Renal cortex interstitium (tissue), 15 donors: ENCODE measurements around the gene ACOT7. TPM values are rescaled to one million over a fixed set of nuclear protein-coding genes. Genes with fewer than 3 reads are reported as not detected.
"Not testable (repeated sequence)": the region's sequence is repeated elsewhere in the genome, so short reads cannot be mapped to it uniquely, and the experiment has no call there.

Source experiments
- DNase-seq, 11 donors: peaks; one replicate each; pipeline ENCODE4 v3.0.0-alpha.2; 2013; ENCODE audit warnings: low read depth in 9 of 11, low spot score in 4 of 11; ENCODE audit errors: extremely low read depth in 1 of 11
- long read RNA-seq, 16 experiments: transcript quantifications; one replicate each; lab custom pipeline, GENCODE V29; 2026
- polyA plus RNA-seq, 3 donors: library from polyadenylated mRNA; unstranded; fragments of 120-200 nt; gene quantifications; one replicate each; pipeline ENCODE4 v1.2.1, GENCODE V29; 2013; ENCODE audit not compliant: insufficient read length in 3 of 3

ACOT7 gene, protein sequence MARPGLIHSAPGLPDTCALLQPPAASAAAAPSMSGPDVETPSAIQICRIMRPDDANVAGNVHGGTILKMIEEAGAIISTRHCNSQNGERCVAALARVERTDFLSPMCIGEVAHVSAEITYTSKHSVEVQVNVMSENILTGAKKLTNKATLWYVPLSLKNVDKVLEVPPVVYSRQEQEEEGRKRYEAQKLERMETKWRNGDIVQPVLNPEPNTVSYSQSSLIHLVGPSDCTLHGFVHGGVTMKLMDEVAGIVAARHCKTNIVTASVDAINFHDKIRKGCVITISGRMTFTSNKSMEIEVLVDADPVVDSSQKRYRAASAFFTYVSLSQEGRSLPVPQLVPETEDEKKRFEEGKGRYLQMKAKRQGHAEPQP
- 10 to 100 TPM; 24.7 to 36.6 (median 34.0) TPM for polyA plus RNA-seq
- long read RNA-seq, donor 1, transcript ACOT7-210 (9 exons, 1,403 nt) = major isoform, 5 of 7 reads
- long read RNA-seq, donor 1, partial matches to known transcripts = 0 of 7 reads
- long read RNA-seq, donor 1, other reads (novel, unspliced or antisense) = 0 of 7 reads
- long read RNA-seq, donor 2, transcript ACOT7-210 (9 exons, 1,403 nt) = major isoform, 5 of 8 reads
- long read RNA-seq, donor 2, partial matches to known transcripts = 0 of 8 reads
- long read RNA-seq, donor 2, other reads (novel, unspliced or antisense) = 0 of 8 reads
- long read RNA-seq, donor 3, partial matches to known transcripts = 0 of 8 reads
- long read RNA-seq, donor 3, other reads (novel, unspliced or antisense) = 0 of 8 reads
- long read RNA-seq, donor 4, transcript ACOT7-210 (9 exons, 1,403 nt) = major isoform, 7 of 13 reads
- long read RNA-seq, donor 4, transcript ACOT7-203 (9 exons, 1,432 nt) = minor isoform, 6 of 13 reads
- long read RNA-seq, donor 4, partial matches to known transcripts = 0 of 13 reads
- long read RNA-seq, donor 4, other reads (novel, unspliced or antisense) = 0 of 13 reads
- long read RNA-seq, donor 5 = 0 reads
- long read RNA-seq, donor 6, transcript ACOT7-210 (9 exons, 1,403 nt) = major isoform, 6 of 9 reads
- long read RNA-seq, donor 6, partial matches to known transcripts = 0 of 9 reads
- long read RNA-seq, donor 6, other reads (novel, unspliced or antisense) = 0 of 9 reads
- long read RNA-seq, donor 7, transcript ACOT7-203 (9 exons, 1,432 nt) = major isoform, 7 of 11 reads
- long read RNA-seq, donor 7, partial matches to known transcripts = 0 of 11 reads
- long read RNA-seq, donor 7, other reads (novel, unspliced or antisense) = 0 of 11 reads
- long read RNA-seq, donor 8, transcript ACOT7-210 (9 exons, 1,403 nt) = major isoform, 10 of 20 reads
- long read RNA-seq, donor 8, transcript ACOT7-203 (9 exons, 1,432 nt) = major isoform, 10 of 20 reads
- long read RNA-seq, donor 8, partial matches to known transcripts = 0 of 20 reads
- long read RNA-seq, donor 8, other reads (novel, unspliced or antisense) = 0 of 20 reads
- long read RNA-seq, donor 9, partial matches to known transcripts = 0 of 6 reads
- long read RNA-seq, donor 9, other reads (novel, unspliced or antisense) = 0 of 6 reads
- long read RNA-seq, donor 10, transcript ACOT7-203 (9 exons, 1,432 nt) = major isoform, 10 of 15 reads
- long read RNA-seq, donor 10, transcript ACOT7-210 (9 exons, 1,403 nt) = minor isoform, 5 of 15 reads
- long read RNA-seq, donor 10, partial matches to known transcripts = 0 of 15 reads
- long read RNA-seq, donor 10, other reads (novel, unspliced or antisense) = 0 of 15 reads
- long read RNA-seq, donor 11, transcript ACOT7-203 (9 exons, 1,432 nt) = major isoform, 7 of 10 reads
- long read RNA-seq, donor 11, partial matches to known transcripts = 0 of 10 reads
- long read RNA-seq, donor 11, other reads (novel, unspliced or antisense) = 0 of 10 reads
- long read RNA-seq, donor 12, partial matches to known transcripts = 0 of 3 reads
- long read RNA-seq, donor 12, other reads (novel, unspliced or antisense) = 0 of 3 reads
- long read RNA-seq, donor 13, transcript ACOT7-210 (9 exons, 1,403 nt) = major isoform, 12 of 22 reads
- long read RNA-seq, donor 13, transcript ACOT7-203 (9 exons, 1,432 nt) = minor isoform, 10 of 22 reads
- long read RNA-seq, donor 13, partial matches to known transcripts = 0 of 22 reads
- long read RNA-seq, donor 13, other reads (novel, unspliced or antisense) = 0 of 22 reads
- long read RNA-seq, donor 14, transcript ACOT7-210 (9 exons, 1,403 nt) = major isoform, 5 of 10 reads
- long read RNA-seq, donor 14, transcript ACOT7-203 (9 exons, 1,432 nt) = major isoform, 5 of 10 reads
- long read RNA-seq, donor 14, partial matches to known transcripts = 0 of 10 reads
- long read RNA-seq, donor 14, other reads (novel, unspliced or antisense) = 0 of 10 reads
- long read RNA-seq, donor 15, partial matches to known transcripts = 0 of 4 reads
- long read RNA-seq, donor 15, other reads (novel, unspliced or antisense) = 0 of 4 reads
- long read RNA-seq, donor 16, transcript ACOT7-210 (9 exons, 1,403 nt) = minor isoform, 9 of 31 reads
- long read RNA-seq, donor 16, transcript ACOT7-203 (9 exons, 1,432 nt) = major isoform, 19 of 31 reads
- long read RNA-seq, donor 16, partial matches to known transcripts = 0 of 31 reads
- long read RNA-seq, donor 16, other reads (novel, unspliced or antisense) = 0 of 31 reads

GRCh38 chr1:6393400-6394187 is at the start of gene ACOT7:
TSS of gene ACOT7 (minus strand) at chr1:6393767. CDS start at chr1:6393399, 368 bp downstream.
- peak; percentile 65 to 88 (median 78) for DNase-seq

GRCh38 chr1:6441586-6441985 is 48.0 kb upstream of the ACOT7 start:
- DNase-seq = no peak

DNA sequence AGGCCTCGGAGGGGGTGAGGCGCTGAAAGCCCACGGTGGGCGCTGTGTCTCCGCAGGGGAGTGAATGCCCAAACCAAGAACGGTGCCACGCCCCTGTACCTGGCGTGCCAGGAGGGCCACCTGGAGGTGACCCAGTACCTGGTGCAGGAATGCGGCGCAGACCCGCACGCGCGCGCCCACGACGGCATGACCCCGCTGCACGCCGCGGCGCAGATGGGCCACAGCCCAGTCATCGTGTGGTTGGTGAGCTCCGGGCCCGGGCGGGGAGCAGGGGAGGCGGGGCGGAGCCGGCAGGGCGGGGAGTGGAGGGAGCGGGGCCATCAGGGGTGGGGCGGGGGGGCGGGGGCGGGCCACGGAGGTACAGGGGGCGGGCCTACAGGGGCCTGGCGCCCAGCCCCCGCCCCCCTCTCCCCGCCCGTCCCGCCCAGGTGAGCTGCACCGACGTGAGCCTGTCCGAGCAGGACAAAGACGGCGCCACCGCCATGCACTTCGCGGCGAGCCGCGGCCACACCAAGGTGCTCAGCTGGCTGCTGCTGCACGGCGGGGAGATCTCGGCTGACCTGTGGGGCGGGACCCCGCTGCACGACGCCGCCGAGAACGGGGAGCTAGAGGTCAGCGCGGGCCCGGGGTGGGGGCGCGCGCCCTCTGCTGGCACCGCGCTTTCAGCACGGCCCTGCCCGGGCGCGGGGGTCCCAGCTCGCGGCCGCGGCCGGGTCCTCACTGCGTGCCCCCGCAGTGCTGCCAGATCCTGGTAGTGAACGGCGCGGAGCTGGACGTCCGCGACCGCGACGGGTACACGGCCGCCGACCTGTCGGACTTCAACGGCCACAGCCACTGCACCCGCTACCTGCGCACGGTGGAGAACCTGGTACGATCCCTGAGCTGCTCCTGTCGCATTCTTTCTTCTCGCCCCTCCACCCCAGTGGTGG is 46.9 kb upstream of the ACOT7 start:
- DNase-seq = no peak

DNA sequence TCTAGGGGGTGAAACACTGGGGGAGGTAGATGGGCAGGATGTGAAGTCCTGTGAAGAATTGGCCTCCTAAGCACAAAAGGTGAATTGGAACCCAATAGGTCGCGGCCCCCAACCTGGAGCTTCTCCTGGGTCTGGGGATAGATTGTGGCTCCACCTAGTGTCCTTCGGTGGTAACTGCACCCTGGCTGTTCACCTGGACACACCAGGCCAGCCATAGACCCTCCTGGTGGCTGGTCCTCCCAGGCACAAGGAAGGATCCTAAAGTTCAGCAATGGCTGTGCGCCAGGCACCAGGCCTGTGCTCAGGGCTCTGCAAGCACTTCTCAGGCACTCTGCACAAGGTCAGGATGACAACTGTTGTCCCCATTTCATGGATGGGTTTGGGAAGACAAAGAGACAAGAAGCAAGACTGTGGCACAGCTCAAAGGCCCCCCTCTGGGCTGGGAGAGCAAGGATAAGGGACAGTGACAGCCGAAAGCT is 44.5 kb upstream of the ACOT7 start:
- DNase-seq = no peak

GRCh38 chr1:6437012-6437700 is 43.6 kb upstream of the ACOT7 start:
- DNase-seq = not testable (repeated sequence)

DNA sequence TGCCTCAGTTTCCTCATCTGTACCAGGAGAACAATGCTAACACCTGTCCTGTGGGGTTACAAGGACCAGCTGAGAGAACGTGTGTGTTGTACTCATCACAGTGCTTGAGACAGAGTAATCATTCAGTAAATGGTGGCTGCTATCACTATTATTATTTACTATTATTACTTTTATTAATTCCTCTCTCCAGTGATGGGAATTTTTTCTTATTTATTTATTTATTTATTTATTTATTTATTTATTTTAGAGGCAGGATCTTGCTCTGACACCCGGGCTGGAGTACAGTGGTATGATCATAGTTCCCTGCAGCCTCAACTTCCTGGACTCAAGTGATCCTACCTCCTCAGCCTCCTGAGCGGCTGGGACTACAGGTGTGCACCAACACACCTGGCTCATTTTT is 42.7 kb upstream of the ACOT7 start:
- DNase-seq = not testable (repeated sequence)

DNA sequence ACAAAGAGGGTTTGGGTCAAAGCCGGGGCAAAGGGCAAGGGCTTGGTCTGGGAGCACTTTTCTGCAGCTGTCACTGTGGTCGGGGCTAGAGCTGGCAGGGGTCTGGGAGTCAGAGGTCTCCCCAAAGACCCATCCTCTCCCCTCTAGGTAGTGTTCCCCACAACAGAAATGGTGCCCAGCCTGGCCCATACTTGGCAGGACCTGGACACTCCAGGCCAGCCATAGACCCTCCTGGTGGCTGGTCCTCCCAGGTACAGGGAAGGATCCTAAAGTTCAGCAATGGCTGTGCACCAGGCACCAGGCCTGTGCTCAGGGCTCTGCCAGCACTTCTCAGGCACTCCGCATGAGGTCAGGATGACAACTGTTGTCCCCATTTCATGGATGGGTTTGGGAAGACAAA is 42.0 kb upstream of the ACOT7 start:
- DNase-seq = no peak

GRCh38 chr1:6435129-6435528 is 41.6 kb upstream of the ACOT7 start:
- no peak for DNase-seq

DNA sequence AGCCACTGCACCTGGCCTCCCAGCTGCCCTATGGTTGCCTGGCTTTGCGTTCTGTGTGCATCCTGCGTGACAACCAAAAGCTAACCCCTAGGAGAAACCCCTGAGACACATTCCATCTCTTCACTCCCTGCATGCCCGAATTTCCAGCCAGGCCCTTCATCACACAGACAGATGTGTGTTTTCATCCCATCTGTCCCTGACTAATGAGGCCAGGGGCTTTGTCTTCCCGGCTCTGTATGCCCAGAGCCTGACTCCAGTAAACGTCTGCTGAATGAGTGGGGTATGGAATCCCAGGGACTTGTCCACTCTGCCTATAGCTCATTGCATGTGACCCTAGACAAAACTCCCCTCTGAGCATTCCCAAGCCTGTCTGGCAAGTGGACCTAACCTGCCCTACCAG is 40.6 kb upstream of the ACOT7 start:
- DNase-seq = no peak

GRCh38 chr1:6431645-6432579 is 38.3 kb upstream of the ACOT7 start:
- not testable (repeated sequence) for DNase-seq

DNA sequence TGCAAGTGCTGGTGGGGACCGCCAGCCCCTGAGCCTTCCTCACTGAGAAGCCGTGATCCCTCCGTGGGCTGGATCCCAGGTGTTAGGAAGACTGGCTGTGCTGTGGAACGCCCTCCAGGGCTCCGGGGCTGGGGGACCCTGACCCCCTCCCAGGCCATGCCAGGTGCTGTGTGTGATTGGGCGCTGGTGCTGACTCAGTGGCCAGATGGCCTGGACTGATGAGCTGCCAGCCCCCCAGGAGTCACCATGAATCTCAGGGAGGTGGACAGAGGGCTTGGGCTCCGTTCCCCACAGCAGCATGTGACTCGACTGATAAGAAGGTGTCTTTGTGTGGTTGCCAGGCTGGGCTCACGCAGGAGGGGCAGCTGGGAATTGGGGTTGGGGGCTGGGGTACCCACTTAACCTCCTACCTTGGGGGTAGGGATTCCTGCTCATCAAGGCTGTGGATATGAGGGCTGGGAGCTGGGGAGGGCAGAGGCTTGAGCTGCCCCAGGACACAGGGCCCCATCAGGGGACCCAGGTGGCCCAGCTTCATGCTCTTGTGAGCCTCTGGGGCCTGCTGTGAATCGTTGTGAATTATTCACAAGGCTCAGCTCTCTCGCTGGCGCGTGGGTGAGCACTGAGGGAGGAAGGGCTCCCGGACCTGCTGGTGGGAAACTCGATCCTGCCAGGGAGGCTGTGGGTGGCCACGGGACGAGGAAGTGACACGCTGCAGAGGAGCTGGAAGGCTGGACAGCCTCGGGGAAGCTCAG is 36.3 kb upstream of the ACOT7 start:
- not testable (repeated sequence) for DNase-seq

- not testable (repeated sequence) for DNase-seq
Measured at GRCh38 chr1:6428453-6428852, 34.9 kb upstream of the ACOT7 start.
